Cardiac atrium fibroblast (primary cell): ENCODE data around the gene NKAP. TPM values are rescaled to one million over a fixed set of nuclear protein-coding genes. Genes with fewer than 3 reads are reported as not detected.

Experiments
- total RNA-seq: library from RNA; depleted of rRNA; stranded (reverse); fragments of >200 nt; gene quantifications from 2 replicates; pipeline ENCODE4 v1.2.3, GENCODE V29; 2015

The NKAP gene
- total RNA-seq, result 2.2 and 6.5 TPM in 2 replicates

DNA sequence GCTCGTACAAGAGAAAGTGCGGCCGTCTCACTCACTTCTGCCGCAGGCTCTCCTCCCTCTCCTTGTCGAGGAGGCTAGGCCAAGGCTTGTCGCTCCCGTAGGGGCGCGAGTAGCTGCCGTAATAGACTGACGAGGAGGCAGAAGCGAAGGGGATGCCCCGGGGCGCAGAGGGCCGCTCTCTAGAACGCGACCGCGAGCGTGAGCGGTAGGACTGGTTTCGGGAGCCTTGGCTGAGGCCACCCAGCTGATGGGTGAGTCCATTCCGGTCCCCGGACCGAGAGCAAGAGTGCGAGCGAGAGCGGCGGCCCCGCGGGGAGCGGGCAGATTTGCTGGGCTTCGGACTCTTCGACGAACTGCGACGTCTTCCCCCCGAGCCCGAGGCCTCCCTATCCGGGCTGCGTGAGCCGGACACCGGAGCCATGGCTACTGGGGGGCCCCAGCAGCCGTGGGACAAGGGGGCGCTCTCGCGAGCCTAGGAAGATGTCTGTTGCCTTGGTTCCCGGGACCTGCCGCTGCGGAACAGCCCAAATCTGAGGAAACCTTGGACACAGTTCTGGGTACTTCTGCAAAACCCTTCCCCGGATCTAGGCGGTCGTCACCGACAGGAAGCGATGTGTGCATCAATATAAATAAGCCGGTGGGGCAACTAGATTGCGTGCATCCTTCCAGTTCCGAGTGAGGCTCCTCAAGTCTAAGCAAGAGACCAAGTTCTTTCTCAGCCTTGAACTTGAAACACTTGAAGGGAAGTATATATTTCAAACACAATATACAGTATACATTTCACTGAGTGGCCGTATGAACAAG, at the start of gene NKAP:
Gene NKAP, minus strand, starts transcription at position 567 of the 804 bp plus-strand sequence. Its CDS starts 146 bp downstream, at position 421.

DNA sequence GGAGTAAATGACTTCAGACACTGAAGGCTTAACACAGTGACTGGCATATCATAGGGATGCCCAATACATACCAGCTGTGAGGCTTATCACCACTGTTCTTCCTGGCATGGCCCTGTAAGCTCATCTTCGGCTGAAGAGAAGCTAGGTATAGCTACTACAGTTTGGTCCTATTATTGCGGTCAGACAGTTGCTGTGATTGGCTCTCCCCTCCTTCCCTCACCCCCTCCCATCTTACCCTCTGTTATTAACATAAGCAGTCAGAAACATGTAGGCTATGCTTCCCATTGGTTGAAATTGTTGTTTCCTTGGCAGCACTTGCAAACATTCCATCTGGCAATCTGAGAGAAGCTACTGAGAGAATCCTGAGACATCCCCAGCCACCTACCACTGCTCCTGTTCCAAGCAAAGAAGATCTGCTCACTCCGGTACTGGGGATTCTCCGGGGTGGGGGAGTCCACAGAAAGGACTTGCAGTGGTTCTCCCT, 47.7 kb downstream of the NKAP start, which contains the start of gene AKAP14:
Gene AKAP14, plus strand, starts transcription at position 51 of the 484 bp plus-strand sequence. CDS start 7,331 bp downstream, outside the sequence.

DNA sequence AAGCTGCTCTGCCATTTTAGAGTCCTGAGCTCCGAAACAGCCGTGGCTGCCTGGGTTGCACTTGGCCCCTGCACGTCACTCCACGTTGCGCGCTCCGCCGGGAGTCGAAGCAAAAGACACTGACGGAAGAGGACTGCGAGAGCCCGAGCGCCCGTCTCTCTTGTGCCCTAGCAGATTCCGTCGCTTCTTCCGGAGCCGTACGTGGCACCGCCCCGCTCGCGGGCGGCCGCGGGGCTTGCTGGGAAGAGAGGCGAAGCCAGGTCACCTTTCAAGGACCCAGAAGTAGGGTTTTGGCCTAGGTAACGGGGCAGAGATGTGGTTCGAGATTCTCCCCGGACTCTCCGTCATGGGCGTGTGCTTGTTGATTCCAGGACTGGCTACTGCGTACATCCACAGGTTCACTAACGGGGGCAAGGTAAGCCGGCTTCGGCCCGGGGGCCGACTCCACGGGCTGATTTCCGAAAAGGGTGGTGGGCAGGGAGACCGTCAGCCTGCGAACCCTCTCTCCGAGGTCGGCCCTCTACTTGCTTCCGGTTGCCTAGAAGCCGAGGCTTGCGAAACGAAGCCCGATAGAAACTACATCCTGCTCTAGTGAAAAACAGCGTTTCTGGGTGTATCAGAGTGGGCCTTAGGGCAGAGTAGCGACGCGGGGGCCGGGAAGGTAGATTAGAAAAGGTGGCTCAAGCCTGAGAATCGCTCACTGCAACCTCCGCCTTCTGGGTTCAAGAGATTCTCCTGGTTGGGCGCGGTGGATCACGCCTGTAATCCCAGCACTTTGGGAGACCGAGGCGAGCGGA, 71.8 kb downstream of the NKAP start, which contains the start of the genes NDUFA1 and RNF113A:
Gene NDUFA1, plus strand, starts transcription at position 234 of the 797 bp plus-strand sequence. Its CDS starts 80 bp downstream, at position 314.
Gene RNF113A, minus strand, starts transcription at position 135 of the 797 bp plus-strand sequence. Its CDS starts 120 bp downstream, at position 15.

Other genes with a start within 250 kb of the NKAP start
- not detected in 2 replicates for gene SOWAHD, start 185.2 kb downstream of the NKAP start, total RNA-seq
- 7,955 and 8,879 TPM in 2 replicates for gene RPL39, start 152.1 kb downstream of the NKAP start, total RNA-seq
- 1.1 and 1.3 TPM in 2 replicates for gene UPF3B, start 90.8 kb downstream of the NKAP start, total RNA-seq
- gene RNF113A, start 72.0 kb downstream of the NKAP start, total RNA-seq, result 17.1 and 17.5 TPM in 2 replicates
- gene NDUFA1, start 71.9 kb downstream of the NKAP start, total RNA-seq, result 56.0 and 65.6 TPM in 2 replicates
- gene AKAP14, start 47.9 kb downstream of the NKAP start, total RNA-seq, result not detected in 2 replicates
- gene RHOXF2B, start 133.9 kb upstream of the NKAP start, total RNA-seq, result not detected in 2 replicates
- not detected in 2 replicates for gene RHOXF1, start 172.2 kb upstream of the NKAP start, total RNA-seq
- not detected in 2 replicates for gene RHOXF2, start 214.9 kb upstream of the NKAP start, total RNA-seq